GM18498 (cell line): ENCODE data around the gene PODN.

Source experiments
- ATAC-seq: cut with Tn5 transposase; IDR thresholded peaks from one replicate; pipeline ENCODE4 v1.9.1; 2021; ENCODE audit warnings: mild to moderate bottlenecking, moderate library complexity; ENCODE audit not compliant: unreplicated experiment

The PODN gene

GRCh38 chr1:53073868-53074311, 11.9 kb downstream of the PODN start:
- ATAC-seq = no peak

GRCh38 chr1:53074313-53075154, 12.5 kb downstream of the PODN start:
- no peak for ATAC-seq

GRCh38 chr1:53075206-53075605, 13.2 kb downstream of the PODN start:
- ATAC-seq = no peak

DNA sequence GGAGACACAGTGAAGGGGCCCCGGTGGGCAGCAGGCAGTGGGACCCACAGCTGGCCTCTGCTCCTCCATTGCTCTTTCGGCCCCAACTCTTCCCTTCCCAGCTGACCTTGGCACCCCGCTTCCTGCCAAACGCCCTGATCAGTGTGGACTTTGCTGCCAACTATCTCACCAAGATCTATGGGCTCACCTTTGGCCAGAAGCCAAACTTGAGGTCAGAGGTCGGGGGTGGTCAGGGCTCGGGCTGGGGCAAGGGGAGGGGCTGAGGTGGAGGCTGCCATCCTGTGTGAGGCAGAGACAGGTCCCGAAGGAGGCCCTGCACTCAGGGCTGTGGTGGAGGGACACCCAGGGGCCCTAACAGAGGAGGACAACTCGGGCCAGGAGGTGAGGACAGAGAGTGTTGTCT, 13.7 kb downstream of the PODN start:
- ATAC-seq = no peak

GRCh38 chr1:53076165-53076564, 14.2 kb downstream of the PODN start:
- no peak for ATAC-seq

DNA sequence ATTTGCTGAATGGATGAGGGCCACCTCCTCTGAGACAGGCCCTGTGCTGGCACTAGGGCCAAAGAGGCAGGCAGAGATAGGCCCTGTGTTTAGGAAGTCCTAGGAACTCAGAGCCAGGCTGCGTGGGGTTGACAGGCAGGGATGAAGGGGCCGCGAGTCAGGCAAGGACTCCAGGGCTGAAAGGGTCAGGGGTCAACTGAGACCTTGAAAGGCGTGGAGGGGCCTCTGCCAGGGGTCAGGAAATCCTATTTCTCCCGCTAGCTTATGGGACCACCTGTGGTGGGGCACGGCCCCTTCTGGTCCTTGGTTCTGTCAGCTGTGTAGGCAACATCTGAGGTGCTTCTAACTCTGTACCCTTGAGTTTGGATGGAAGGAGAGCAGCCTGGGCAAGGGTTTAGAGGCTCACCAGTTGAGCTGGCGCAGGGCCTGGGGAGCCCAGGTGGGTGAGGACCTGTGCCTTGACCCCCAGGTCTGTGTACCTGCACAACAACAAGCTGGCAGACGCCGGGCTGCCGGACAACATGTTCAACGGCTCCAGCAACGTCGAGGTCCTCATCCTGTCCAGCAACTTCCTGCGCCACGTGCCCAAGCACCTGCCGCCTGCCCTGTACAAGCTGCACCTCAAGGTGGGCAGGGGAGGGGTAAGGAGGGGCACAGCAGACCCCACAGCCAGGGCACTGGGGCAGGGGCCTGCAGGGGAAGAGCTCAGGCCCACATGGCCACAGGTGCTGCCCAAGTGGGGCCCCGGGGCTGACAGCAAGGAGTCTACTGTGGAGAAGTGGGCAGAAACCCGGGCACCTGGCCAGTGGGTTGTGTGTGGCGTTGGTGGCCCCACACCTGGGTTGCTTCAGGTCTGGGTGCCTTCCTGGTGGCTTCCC, 14.9 kb downstream of the PODN start:
- no peak for ATAC-seq

DNA sequence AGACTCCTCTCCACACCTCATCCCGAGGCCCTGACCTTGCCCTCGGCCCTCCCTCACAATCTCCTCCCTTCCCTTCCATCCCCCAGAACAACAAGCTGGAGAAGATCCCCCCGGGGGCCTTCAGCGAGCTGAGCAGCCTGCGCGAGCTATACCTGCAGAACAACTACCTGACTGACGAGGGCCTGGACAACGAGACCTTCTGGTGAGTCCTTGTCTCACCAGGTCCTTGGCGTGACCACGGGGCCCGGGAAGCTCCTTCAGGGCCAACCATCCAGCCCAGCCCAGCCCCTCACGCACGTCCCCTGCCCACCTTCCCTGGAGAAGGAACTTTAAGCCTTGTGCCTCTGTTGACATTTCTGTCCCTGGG, 15.6 kb downstream of the PODN start:
- no peak for ATAC-seq

GRCh38 chr1:53078333-53079101, 16.5 kb downstream of the PODN start:
- ATAC-seq = no peak

- ATAC-seq = no peak
Observed at GRCh38 chr1:53079251-53079650, 17.2 kb downstream of the PODN start.

DNA sequence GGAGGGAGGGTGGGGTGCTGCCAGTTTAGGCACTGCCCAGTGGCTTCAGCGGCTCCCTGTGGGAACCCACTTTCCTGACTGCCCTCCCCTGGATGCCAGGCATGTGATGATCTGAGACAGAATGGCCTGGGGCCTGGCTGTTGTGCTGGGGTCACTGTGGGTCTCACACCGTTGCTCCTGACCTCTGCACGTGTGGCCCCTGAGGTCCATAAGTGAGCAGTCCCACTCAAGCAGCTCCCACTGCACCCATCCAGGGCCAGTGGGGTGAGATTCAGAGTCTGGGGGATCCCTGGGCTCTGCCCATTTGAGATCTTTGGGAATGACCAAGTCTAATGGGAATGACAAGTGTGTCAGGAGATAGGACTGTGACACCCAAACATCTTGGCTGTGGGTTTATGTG, 18.0 kb downstream of the PODN start:
- ATAC-seq = no peak

DNA sequence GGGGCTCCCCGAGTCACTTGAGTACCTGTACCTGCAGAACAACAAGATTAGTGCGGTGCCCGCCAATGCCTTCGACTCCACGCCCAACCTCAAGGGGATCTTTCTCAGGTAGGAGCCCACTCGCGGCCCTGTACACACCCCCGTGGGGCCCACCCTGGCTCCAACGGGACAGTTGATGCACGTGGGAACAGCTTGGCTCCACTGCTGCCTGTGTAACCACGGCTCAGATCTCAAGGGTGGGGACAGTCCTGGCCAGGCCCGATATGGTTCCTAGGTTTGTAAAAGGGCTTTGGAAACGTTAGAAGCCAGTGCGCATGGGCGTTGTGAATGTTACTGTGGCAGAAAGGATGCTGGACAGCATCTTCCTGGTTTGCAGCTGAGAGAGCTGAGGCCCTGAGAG, 18.8 kb downstream of the PODN start:
- ATAC-seq = no peak

- ATAC-seq = no peak
Observed at GRCh38 chr1:53081384-53082066, 19.5 kb downstream of the PODN start.

- ATAC-seq = no peak
Observed at GRCh38 chr1:53082826-53083455, 20.9 kb downstream of the PODN start.

DNA sequence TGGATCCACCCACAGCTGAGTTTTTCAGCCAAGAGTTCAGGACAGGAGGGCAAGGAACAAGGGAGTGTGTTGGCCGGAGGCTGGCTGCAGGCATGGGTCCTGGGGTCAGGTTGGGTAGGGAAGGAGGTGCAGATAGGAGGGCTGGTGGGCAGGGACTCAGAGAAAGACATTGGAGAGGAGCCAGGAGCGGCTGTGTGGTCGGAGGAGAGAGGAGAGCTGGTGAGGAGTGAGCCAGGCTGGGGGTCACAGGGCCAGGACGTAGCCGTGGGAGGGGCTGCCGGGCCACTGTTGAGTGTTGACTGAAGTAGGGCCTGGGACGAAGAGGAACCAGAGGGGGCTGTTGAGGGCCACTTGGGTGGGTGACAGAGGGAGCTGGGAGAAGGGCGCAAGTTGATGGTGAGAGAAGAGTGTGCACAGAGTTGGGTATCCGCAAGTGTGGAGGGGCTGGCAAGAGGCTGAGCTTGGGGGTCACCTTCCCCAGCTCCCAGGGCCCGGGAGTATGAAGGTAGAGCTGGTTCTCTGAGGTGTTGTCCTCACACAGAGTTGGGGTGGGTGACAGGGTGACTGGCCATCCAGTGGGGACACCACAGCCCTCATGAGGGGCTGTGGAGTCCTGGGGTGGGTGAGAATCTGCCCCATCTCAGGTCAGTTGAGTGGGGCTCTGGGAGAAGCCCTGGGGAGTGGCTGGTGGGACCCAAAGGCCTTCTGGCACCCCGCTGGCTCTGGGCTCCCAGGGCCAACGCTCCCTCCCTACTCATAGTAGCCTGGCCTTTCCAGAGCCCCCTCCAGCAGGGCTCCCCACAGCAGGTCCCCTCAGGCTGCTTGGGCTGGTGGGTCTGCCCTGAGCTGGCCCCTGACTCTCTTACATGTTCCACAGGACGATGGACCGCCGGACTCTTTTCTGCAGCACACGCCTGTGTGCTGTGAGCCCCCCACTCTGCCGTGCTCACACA, 21.9 kb downstream of the PODN start:
- ATAC-seq = no peak

DNA sequence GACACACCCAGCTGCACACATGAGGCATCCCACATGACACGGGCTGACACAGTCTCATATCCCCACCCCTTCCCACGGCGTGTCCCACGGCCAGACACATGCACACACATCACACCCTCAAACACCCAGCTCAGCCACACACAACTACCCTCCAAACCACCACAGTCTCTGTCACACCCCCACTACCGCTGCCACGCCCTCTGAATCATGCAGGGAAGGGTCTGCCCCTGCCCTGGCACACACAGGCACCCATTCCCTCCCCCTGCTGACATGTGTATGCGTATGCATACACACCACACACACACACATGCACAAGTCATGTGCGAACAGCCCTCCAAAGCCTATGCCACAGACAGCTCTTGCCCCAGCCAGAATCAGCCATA, 22.6 kb downstream of the PODN start:
- ATAC-seq = no peak

DNA sequence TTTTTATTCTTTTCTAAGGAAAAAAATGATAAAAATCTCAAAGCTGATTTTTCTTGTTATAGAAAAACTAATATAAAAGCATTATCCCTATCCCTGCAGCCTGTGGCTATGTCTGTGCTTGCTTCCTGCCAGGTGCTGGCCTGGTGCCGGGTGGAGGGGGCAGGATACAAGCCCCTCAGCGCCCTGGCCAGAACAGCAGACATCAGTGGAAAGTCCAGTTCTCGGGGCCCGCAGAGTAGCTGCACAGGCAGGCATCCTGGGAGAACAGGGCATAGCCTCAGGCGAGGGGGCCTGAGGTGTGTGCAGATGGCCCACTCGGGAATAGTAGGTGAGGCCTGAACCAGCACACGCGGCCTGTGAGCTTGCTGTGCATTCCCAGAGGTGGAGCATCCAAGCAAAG, 23.4 kb downstream of the PODN start:
- ATAC-seq = no peak

DNA sequence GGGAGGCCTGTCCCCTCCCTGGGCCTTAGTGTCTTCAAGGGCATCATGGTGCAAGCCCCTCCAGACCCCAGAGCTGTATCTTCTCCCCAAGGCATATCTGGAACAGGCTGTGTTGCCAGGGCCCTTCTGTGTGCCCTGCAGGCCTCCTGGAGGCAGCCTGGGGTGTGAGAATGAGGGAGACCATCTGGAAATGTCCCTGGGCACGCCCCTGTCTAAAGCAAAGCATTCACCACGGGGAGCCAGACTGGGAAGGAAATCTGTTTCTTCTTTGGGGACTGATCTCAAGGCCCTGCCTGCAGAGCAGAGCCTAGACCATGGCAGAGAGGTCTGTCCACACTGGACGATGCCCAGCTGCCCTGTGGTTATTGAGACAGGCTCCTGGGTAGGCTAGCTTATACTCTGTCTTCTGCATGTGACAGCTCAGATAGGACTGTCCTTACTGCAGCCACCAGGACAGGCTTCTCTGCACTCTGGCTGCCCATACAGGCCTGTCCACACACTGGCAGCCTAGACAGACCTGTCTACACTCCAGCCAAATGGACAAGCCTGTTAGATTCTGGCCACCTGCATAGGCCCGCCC, 24.6 kb downstream of the PODN start:
- no peak for ATAC-seq

- no peak for ATAC-seq
Observed at GRCh38 chr1:53087332-53088285, 25.6 kb downstream of the PODN start.
